Vagina (tissue), 2 donors: ENCODE measurements around the gene AGBL5. TPM values are rescaled to one million over a fixed set of nuclear protein-coding genes. Genes with fewer than 3 reads are reported as not detected.
A peak's percentile ranks its signal among the peaks of the same experiment; 100 is the strongest.

ENCODE experiments used
- DNase-seq, 2 donors: peaks; one replicate each; pipeline ENCODE4 v3.0.0-alpha.2; 2017; ENCODE audit errors: extremely low spot score in 2 of 2
- H3K27ac ChIP-seq: fragments of 200-600 bp; sonication (generic); one replicate; pipeline ENCODE4 v1.5.1; 2019
- H3K27me3 ChIP-seq: fragments of 200-600 bp; sonication (generic); one replicate; pipeline ENCODE4 v1.5.1; 2019
- H3K36me3 ChIP-seq, 2 donors: fragments of 200-600 bp; sonication (generic); one replicate each; pipeline ENCODE4 v1.5.1; 2017 to 2019
- H3K4me1 ChIP-seq: fragments of 200-600 bp; sonication (generic); one replicate; pipeline ENCODE4 v1.5.1; 2019
- H3K4me3 ChIP-seq, 2 donors: fragments of 200-600 bp; sonication (generic); 1 replicate in 1 of 2; 2 replicates in 1 of 2; pipeline ENCODE4 v1.5.1; 2016 to 2019
- H3K9me3 ChIP-seq: fragments of 200-600 bp; sonication (generic); one replicate; pipeline ENCODE4 v1.5.1; 2019
- CTCF ChIP-seq, 3 experiments: fragments of 450-650 bp in 2 of 3; fragments of 200-600 bp in 1 of 3; sonication (generic) in 1 of 3; IDR thresholded peaks; one replicate each; pipeline ENCODE4 v1.5.1; 2017 to 2019; ENCODE audit warnings: antibody characterized with exemption in 3 of 3, mild to moderate bottlenecking in 2 of 3, moderate library complexity in 2 of 3
- POLR2A ChIP-seq, 2 donors: fragments of 450-650 bp; IDR thresholded peaks; one replicate each; pipeline ENCODE4 v1.6.1; 2017; ENCODE audit warnings: antibody characterized with exemption in 2 of 2, mild to moderate bottlenecking in 2 of 2, moderate library complexity in 2 of 2
- POLR2AphosphoS5 ChIP-seq, 2 donors: sonication (generic); formaldehyde crosslinking; IDR thresholded peaks; one replicate each; pipeline ENCODE4 v1.9.0; 2017; ENCODE audit warnings: antibody characterized with exemption in 2 of 2, mild to moderate bottlenecking in 2 of 2, low read depth in 1 of 2; ENCODE audit not compliant: insufficient read depth in 1 of 2
- intact Hi-C: fragments of 100-400 bp; cut with DNase I; formaldehyde crosslinking; loops from one replicate; pipeline ENCODE4 v1.15.1; 2023
- total RNA-seq: library from RNA; depleted of rRNA; stranded (reverse); fragments of >200 nt; gene quantifications from one replicate; pipeline ENCODE4 v1.2.3, GENCODE V29; 2016

Gene AGBL5
- total RNA-seq, 1 donor from 2014 or later: 8.8 TPM

- no peak for TF ChIP-seq POLR2A (IDR thresholded peaks at IDR 0.05)
- TF ChIP-seq CTCF (IDR thresholded peaks at IDR 0.05): no peak
- no peak for TF ChIP-seq POLR2AphosphoS5 (IDR thresholded peaks at IDR 0.05; ENCODE audit: insufficient read depth in 1 of 2, low read depth in 1 of 2)
These were observed 25.3 kb upstream of the AGBL5 start for GRCh38 chr2:27025861-27026851.

GRCh38 chr2:27027211-27027651 lies 24.2 kb upstream of the AGBL5 start:
- Histone ChIP-seq H3K36me3 (peaks cover 0 to 10% of the 10 kb centered on the region in 2 donors), H3K9me3 (no peaks in the 10 kb centered on the region), H3K27ac (no peak overlapping the region), H3K4me1 (peaks cover 6% of the 10 kb centered on the region), H3K27me3 (no peaks in the 10 kb centered on the region), H3K4me3 (no peak overlapping the region)
- TF ChIP-seq CTCF (IDR thresholded peaks at IDR 0.05): no peak
- TF ChIP-seq POLR2AphosphoS5 (IDR thresholded peaks at IDR 0.05; ENCODE audit: insufficient read depth in 1 of 2, low read depth in 1 of 2): no peak
- no peak for TF ChIP-seq POLR2A (IDR thresholded peaks at IDR 0.05)
- intact Hi-C loops: no loop called here
- DNase-seq: no peak

More at GRCh38 chr2:27025861-27026851, 25.3 kb upstream of the AGBL5 start:
- no peaks in the 10 kb centered on the region for H3K9me3 ChIP-seq
- no peak overlapping the region for H3K4me3 ChIP-seq
- H3K27me3 ChIP-seq: no peaks in the 10 kb centered on the region
- no peak for DNase-seq
- peaks cover 8% of the 10 kb centered on the region for H3K4me1 ChIP-seq
- intact Hi-C loops: no loop called here
- no peak overlapping the region for H3K27ac ChIP-seq
- H3K36me3 ChIP-seq: peaks cover 0 to 10% of the 10 kb centered on the region in 2 donors

- H3K4me3 ChIP-seq: no peak overlapping the region
- peaks cover 0 to 10% of the 10 kb centered on the region in 2 donors for H3K36me3 ChIP-seq
- peaks cover 17% of the 10 kb centered on the region for H3K4me1 ChIP-seq
- intact Hi-C loops: no loop called here
- no peaks in the 10 kb centered on the region for H3K9me3 ChIP-seq
- no peaks in the 10 kb centered on the region for H3K27me3 ChIP-seq
- H3K27ac ChIP-seq: no peak overlapping the region
- TF ChIP-seq POLR2A (IDR thresholded peaks at IDR 0.05) (no peak), CTCF (IDR thresholded peaks at IDR 0.05) (no peak), POLR2AphosphoS5 (IDR thresholded peaks at IDR 0.05; ENCODE audit: insufficient read depth in 1 of 2, low read depth in 1 of 2) (no peak)
- no peak for DNase-seq
These were observed 22.4 kb upstream of the AGBL5 start for GRCh38 chr2:27029051-27029450.

- peak in 1 of 2 donors; percentile 53 for TF ChIP-seq POLR2A (IDR thresholded peaks at IDR 0.05)
- TF ChIP-seq CTCF (IDR thresholded peaks at IDR 0.05): no peak
- TF ChIP-seq POLR2AphosphoS5 (IDR thresholded peaks at IDR 0.05; ENCODE audit: insufficient read depth in 1 of 2, low read depth in 1 of 2): peak; percentile 13 to 72
- intact Hi-C loops: loop anchor here (10.0 kb wide), 1 partner anchor 52 kb away; the partner anchor contains the start of gene KHK
These were observed 18.8 kb upstream of the AGBL5 start, which contains the start of gene TMEM214 for GRCh38 chr2:27032495-27033252. Gene TMEM214, plus strand, starts transcription at chr2:27032965. Its CDS starts 51 bp downstream, at chr2:27033016.

More at GRCh38 chr2:27032495-27033252, 18.8 kb upstream of the AGBL5 start, which contains the start of gene TMEM214:
- Histone ChIP-seq H3K36me3 (peaks cover 0 to 27% of the 10 kb centered on the region in 2 donors), H3K4me3 (peak within 1 kb of the TSS; percentile 81 to 85), H3K9me3 (no peaks in the 10 kb centered on the region), H3K4me1 (peaks cover 28% of the 10 kb centered on the region), H3K27me3 (no peaks in the 10 kb centered on the region), H3K27ac (peak within 1 kb of the TSS; percentile 79)
- DNase-seq: no peak
